DMS114 treated with DMSO at 0.1 percent for 48 hours (cell line): ENCODE results near the gene PECR.
"Not testable (repeated sequence)": the region's sequence is repeated elsewhere in the genome, so short reads cannot be mapped to it uniquely, and the experiment has no call there.

Source experiments
- DNase-seq: peaks from one replicate; lab custom pipeline; 2025; ENCODE audit not compliant: unreplicated experiment; lab: John Stamatoyannopoulos, UW

PECR gene

GRCh38 chr2:216107320-216107719 is 25.7 kb upstream of the PECR start:
- DNase-seq: no peak

DNA sequence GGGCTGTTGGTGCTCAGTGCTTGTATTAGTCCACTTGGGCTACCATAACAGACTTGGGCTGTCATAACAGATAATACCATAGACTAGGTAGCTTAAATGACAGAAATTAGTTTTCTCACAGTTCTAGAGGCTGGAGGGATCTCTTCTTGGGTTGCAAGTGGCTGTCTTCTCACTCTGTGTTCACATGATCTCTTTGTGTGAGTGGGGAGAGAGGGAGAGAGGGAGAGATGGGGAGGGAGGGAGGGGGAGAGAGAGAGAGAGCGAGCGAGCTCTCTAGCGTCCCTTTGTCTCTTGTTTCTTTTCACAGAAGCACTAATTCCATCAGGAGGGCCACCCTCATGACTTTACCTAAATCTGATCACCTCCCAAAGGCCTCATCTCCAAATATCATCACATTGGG is 23.1 kb upstream of the PECR start:
- DNase-seq: no peak

- DNase-seq: no peak
Measured at GRCh38 chr2:216103213-216103612, 21.6 kb upstream of the PECR start.

- DNase-seq: no peak
Measured at GRCh38 chr2:216101109-216101508, 19.5 kb upstream of the PECR start.

GRCh38 chr2:216098421-216099334 is 17.1 kb upstream of the PECR start:
- DNase-seq: no peak

DNA sequence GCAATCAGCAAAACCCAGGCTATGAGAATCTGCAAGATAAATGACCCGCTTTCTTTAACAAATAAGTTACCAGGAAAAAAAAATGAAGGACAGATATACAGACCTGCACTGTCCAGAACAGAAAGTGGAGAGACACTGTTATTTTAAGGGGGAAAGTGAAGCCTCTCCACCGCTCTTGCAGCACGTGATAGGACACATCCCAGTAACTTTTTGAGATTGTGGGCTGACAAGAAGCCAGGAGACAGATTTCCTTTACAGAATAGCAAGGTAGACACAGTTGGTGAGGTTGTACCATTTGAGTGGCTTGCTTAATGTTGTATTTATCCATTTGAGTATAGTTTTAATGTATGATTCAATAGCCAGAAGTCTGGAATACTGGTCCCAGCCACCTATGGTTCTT is 13.1 kb upstream of the PECR start:
- no peak for DNase-seq

- DNase-seq: no peak
Measured at GRCh38 chr2:216092646-216093045, 11.0 kb upstream of the PECR start.

DNA sequence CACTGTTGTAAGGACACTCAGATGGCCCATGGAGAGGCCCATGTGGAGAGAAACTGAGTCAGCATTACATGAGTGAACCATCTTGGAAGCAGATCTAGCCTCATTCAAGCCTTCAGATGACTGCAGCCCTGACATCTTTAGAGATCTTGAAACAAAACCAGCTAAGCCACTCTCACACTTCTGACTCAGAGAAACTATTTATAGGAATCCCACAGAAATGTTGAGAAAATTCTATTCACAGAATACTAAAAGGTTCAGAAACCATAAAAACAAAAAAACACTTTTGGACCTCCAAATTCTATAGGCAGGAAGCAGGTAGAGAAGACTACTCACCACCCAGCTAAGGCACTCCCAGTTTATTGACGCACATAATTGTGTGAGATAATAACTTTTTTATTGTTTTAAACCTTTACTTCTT is 8.8 kb upstream of the PECR start:
- DNase-seq: no peak

- no peak for DNase-seq
Measured at GRCh38 chr2:216086207-216086893, 4.7 kb upstream of the PECR start.

GRCh38 chr2:216084547-216084946 is 2.9 kb upstream of the PECR start:
- no peak for DNase-seq

DNA sequence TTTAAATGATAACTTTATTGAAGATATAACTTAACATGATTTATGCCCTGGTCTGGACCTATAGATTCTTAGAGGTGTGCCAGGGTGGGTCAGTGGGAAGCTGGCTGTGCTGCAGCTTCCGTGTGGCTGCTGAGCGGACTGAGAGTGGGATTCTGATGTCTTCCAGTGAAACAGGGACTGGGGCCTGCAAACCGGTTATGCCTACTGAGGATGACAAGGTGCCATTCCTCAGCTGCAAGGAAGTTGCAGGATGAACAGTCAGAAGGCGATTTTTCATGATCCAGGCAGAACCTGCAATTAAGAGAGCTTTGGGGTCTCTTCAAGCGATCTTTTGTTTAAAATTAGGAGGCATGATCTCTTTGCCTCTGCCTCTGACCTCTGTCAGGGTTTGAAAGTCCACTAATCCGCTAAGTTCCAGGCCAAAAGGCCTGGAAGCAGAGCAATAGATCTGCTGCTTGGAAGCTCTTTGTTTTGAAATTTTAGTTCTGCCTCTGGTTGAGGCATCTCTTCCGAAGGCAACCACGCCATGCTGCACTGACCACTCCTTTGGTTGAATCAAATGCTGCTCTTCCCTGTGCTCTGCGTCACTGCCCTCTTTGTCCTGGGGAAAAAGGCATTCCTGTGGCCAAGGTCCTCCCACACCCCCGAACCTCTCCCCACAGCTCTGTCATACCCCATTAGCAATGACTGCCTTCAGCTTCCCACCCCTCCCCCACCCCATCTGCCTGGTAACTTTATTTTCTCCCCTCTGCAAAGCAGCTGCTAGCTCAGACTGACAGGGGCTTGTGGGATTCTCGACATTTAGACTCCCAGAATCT is 2.1 kb upstream of the PECR start:
- DNase-seq: no peak

GRCh38 chr2:216082805-216083204 is 1.2 kb upstream of the PECR start:
- no peak for DNase-seq

DNA sequence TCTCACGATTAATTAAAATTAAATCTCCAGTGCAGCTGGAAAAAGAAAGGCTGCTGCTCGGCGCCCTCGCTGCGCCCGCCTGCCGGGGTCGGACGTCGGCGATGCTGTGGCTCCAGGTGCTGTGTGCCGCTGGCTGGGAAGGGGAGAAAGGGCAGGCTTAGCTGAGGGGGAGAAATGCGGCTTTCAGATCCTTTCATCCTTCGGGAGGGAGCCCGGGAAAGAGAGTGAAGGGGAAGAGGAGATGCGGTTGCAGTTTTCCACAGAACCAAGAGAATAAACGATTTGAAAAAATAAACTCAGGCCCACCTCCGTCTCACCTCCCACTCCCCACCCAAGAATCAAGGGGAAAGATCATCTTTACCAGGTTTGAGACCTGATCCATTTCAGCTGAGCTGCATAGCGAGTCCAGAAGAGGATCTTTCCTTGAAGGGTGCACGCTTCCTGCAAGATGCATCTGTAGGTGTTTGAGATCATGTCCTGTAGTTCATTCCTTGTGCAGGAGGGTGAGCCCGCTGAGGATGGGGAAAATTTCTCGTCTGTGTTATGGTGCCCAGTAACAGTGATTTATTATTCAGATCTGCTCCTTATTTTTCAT is 605 bp upstream of the PECR start:
- no peak for DNase-seq

DNA sequence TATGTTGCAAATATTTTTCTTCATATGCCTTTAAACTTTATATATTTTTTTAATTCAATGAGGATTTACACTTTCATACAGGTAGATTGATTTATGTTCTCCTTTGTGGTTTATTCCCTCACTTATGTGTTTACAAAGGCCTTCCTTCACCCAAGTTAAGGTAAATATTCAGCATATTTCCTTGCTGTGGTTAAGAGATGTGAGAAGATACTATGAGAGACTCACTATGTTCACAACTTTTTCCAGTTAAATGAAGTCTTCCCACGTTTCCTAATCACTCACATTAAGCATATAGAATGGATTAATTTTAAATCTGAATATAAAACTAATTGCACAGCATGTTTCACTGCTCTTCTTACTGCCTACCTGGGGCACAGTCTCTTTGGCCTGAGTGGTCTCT is 597 bp downstream of the PECR start:
- no peak for DNase-seq

DNA sequence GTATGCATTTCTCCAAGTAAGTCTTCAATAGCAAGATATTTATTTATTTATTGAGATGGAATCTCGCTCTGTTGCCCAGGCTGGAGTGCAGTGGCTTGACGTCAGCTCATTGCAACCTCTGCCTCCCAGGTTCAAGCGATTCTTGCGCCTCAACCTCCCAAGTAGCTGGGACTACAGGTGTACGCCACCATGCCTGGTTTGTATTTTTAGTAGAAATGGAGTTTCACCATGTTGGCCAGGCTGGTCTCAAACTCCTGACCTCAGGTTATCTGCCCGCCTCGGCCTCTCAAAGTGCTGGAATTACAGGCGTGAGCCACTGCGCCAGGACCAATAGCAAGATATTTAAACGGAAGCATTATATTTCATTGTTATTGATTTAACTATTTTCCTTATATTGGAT is 1.6 kb downstream of the PECR start:
- not testable (repeated sequence) for DNase-seq

GRCh38 chr2:216078776-216079175 is 2.8 kb downstream of the PECR start:
- no peak for DNase-seq

DNA sequence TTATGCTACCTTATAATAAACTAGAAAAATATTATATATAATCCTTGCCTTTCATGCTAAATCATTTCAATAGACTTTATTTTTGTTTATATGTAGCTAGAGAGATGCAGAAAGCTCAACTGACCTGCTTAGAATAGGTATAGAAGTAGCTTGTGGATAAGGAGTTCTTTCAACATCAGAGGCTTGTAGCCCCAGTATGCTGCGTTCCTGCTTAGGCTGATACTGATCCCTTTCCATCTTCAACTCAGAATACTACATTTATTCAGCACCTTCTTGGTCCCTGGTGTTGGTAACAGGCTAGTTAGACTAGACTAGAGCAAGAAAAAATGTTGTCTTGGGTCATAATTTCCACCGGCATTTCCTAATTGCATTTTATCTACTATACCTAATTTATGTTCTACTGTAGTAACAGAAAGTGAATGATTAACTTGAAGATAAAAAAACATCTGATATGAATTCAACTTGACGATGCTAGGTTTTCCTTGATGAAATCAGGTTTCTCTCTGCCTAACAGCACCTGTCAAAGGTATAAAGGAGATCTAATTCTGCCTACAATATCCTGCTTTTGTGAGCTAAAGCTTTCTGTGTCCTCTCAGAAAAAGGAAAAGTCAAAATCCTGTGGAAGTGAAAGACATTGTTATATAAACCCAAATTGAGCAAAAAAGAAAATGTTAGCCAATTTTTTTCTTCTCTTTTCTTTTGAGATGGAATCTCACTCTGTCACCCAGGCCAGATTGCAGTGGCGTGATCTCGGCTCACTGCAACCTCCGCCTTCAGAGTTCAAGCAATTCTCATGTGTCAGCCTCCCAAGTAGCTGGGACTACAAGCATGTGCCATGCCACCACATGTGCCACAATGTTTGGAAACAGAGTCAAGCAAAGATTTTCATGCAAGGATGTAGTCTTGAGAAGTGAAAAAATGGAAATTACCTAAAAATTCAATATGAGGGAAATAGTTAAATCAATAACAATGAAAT is 5.8 kb downstream of the PECR start:
- DNase-seq: no peak

DNA sequence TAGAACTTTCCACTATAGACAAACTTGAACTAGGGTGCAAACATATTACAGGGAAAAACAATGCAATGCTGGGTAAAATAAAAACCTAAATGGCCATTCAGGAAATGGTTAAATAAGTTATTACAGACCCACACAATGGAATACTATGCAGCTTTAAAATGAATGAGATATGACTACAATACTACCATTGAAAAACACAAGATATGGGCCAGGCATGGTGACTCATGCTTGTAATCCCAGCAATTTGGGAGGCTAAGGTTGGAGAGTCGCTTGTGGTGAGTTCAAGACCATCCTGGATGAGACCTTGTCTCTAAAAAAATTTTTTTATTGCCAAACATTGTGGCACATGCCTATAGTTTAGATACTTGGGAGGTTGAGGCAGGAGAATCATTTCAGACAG is 6.8 kb downstream of the PECR start:
- DNase-seq: no peak

DNA sequence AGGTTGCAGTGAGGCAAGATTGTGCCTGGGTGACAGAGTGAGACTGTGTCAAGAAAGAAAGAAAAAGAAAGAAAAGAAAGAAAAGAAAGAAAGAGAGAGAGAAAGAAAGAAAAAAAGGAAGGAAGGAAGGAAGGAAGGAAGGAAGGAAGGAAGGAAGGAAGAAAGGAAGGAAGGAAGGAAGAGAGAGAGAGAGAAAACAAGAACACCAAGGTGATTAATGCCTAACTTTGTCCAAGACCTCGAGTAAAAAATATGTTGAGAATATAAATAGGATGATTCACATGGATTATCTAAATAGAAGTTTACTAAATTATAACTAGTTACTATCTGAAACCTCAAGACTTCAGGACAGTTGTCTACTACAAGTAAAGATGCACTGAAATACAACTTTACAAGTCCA is 7.2 kb downstream of the PECR start:
- no peak for DNase-seq

GRCh38 chr2:216073773-216074172 is 7.8 kb downstream of the PECR start:
- no peak for DNase-seq
